ENCODE data around the gene NRG2.

Gene NRG2

DNA sequence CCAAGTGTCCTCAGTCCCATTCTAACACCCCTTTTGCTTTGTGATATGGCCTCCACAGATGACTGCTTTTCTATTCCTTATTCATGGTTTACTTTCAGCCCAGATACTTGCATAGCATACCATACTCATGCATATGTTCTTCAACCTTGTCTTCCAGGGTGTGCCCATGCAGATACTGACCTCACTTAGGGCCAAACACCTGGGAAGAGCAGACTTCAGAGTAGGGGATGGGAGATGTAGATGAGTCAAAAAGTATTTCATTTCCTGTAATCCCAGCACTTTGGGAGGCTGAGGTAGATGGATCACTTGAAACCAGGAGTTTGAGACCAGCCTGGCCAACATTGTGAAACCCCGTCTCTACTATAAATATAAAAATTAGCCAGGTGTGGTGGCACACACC lies 58.3 kb downstream of the NRG2 start:
- in situ Hi-C loops (cut with MboI; ENCODE audit: low sequenced_read_pairs, unreplicated experiment) = no loop called here
- DNase-seq (ENCODE audit: low spot score) = no peak
- TF ChIP-seq, protein P1, sequence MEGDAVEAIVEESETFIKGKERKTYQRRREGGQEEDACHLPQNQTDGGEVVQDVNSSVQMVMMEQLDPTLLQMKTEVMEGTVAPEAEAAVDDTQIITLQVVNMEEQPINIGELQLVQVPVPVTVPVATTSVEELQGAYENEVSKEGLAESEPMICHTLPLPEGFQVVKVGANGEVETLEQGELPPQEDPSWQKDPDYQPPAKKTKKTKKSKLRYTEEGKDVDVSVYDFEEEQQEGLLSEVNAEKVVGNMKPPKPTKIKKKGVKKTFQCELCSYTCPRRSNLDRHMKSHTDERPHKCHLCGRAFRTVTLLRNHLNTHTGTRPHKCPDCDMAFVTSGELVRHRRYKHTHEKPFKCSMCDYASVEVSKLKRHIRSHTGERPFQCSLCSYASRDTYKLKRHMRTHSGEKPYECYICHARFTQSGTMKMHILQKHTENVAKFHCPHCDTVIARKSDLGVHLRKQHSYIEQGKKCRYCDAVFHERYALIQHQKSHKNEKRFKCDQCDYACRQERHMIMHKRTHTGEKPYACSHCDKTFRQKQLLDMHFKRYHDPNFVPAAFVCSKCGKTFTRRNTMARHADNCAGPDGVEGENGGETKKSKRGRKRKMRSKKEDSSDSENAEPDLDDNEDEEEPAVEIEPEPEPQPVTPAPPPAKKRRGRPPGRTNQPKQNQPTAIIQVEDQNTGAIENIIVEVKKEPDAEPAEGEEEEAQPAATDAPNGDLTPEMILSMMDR (IDR thresholded peaks at IDR 0.05; ENCODE audit: borderline replicate concordance, control extremely low read depth, extremely low read depth, insufficient read depth, missing control alignments) = no peak

DNA sequence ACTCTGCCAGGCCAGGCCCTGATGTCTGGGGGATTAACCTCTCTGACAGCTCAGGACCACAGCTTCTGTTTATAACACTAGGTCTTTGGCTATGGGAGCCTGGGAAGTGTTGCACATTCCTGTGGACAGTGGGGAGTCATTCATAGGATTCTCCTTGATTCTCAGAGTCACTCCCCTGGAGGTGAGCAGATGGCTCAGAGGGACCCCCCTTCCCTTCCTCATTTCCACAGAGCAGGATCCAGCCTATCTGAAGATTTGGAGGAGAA lies 60.2 kb downstream of the NRG2 start:
- in situ Hi-C loops (cut with MboI; ENCODE audit: low sequenced_read_pairs, unreplicated experiment) = no loop called here
- TF ChIP-seq, protein P1 (IDR thresholded peaks at IDR 0.05; ENCODE audit: borderline replicate concordance, control extremely low read depth, extremely low read depth, insufficient read depth, missing control alignments) = no peak
- DNase-seq (ENCODE audit: low spot score) = no peak

DNA sequence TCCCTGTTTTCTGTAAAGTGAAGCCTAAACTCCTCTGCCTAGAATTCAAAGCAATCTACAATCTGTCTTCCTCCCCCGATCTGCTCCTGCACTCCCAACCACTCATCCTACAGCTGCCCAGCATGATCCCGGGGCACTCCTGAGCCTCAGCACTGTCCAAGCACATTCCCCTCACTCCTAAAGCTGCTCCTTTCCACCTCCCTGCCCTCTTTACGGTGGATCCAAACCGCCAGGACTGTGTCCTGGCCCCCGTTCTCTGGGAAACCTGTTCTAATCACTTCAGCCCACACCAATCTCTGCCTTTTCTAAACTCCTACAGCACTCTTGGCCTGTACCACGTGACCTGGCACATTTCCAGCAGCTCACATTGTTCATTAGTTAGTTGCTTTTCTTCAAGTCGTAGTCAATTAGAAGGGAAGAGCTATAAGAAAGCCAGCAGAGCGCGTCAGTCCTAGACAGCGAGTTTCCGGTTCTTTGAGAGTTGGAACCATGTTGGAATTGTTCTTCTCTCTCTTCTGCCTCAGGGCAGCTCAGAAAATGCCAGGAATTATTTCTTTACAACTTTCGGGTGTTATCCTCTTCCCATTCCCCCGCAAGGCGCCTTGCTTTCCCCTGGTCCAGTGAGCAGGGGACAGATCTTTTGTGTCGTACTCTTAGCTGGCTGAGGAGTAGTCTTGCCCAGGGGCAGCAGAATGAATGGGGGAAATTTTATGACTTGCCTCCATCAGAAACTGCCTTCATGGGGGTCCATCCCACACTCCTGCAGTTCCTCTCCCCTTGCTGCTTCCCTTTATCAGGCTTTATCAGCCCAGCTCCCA lies 60.7 kb downstream of the NRG2 start:
- DNase-seq (ENCODE audit: low spot score) = no peak
- in situ Hi-C loops (cut with MboI; ENCODE audit: low sequenced_read_pairs, unreplicated experiment) = no loop called here

DNA sequence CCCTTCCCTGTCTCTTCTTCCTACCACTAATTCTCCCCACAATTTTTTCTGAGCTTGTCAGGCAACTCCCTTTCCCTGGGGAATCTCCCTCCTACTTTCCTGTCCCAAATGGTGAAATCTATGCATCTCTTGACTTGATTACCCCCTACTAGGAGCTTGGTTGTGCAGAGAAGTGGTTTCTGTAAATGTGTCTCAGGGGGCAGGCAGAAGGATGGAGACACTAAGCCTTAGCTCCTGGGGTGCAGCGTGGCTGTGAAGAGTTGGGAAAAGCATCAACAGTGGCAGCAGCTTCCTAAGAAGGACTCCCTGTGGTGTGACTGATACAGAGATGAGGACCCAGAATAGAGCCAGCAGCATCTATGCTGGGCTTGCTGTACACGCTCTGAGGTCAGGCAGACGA lies 62.3 kb downstream of the NRG2 start:
- no peak for DNase-seq (ENCODE audit: low spot score)
- in situ Hi-C loops (cut with MboI; ENCODE audit: low sequenced_read_pairs, unreplicated experiment) = no loop called here
- TF ChIP-seq, protein P1 (IDR thresholded peaks at IDR 0.05; ENCODE audit: borderline replicate concordance, control extremely low read depth, extremely low read depth, insufficient read depth, missing control alignments) = no peak

More for the DNA sequence above, 60.7 kb downstream of the NRG2 start:
- TF ChIP-seq, protein P1 (IDR thresholded peaks at IDR 0.05; ENCODE audit: borderline replicate concordance, control extremely low read depth, extremely low read depth, insufficient read depth, missing control alignments) = no peak

DNA sequence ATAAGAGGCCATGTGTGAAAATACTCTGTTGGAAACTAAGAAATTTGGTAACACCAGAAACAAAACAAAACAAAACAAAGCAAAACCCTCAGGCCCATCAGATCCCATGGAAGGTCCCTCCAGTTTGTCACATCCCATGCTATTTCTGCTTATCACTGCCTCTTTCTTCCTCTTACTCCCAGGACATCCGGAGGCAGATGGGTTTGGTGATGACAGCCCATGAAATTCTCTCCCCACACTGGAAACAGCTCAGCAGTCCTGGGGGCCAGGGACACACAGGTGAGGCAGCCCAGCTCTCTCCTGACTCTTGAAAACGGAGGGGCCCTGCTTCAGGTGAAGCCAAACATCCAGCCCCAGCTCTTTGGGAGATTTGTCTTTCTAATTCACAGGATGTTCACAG lies 63.2 kb downstream of the NRG2 start:
- in situ Hi-C loops (cut with MboI; ENCODE audit: low sequenced_read_pairs, unreplicated experiment) = no loop called here
- no peak for DNase-seq (ENCODE audit: low spot score)
- TF ChIP-seq, protein P1 (IDR thresholded peaks at IDR 0.05; ENCODE audit: borderline replicate concordance, control extremely low read depth, extremely low read depth, insufficient read depth, missing control alignments) = no peak

DNA sequence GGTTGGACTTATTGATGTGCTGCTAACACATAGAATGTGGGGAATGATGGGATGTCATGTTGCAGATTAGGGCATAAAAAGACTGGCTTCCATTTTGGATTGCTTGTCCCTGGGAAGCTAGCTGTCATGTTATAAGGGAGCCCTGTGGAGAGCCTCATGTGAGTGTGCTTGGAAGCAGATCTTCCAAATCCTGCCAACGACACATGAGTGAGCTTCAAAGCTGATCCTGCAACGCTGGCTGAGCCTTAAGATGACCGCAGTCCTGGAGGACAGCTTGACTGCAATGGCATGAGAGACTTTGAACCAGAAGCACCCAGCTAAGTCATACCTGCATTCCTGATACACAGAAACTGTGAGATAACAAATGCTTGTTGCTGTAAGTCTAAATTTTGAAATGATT lies 63.6 kb downstream of the NRG2 start:
- in situ Hi-C loops (cut with MboI; ENCODE audit: low sequenced_read_pairs, unreplicated experiment) = no loop called here
- TF ChIP-seq, protein P1 (IDR thresholded peaks at IDR 0.05; ENCODE audit: borderline replicate concordance, control extremely low read depth, extremely low read depth, insufficient read depth, missing control alignments) = no peak

More for the DNA sequence above, 63.6 kb downstream of the NRG2 start:
- no peak for DNase-seq (ENCODE audit: low spot score)

All from GM13976 (cell line).